Measurements from ENCODE around the gene FADS2.

DNA sequence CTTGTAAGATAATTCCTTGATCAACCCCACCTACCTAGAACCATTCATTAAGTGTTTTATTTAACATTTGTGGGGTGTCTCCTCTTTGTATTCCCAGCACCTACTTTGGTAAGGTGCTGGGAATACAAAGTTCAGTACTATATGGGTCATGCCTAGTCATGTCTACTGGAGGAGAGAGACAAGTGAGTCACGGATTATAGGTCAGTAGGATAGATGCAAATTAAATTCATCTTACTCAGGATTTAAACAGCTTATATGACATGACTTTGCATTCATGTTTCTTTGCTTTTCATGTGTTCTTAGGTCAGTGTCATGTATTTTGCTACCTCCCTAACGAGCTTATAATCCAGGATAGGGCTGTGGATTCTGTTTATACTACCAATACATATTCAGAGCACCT, 7.9 kb upstream of the FADS2 start:
- TF ChIP-seq EZH2 (IDR thresholded peaks at IDR 0.05; ENCODE audit: low read length, unreplicated experiment) (no peak), EZH2phosphoT487 (IDR thresholded peaks at IDR 0.05; ENCODE audit: borderline replicate concordance, low read length) (no peak)
- TF ChIP-seq, protein P1, sequence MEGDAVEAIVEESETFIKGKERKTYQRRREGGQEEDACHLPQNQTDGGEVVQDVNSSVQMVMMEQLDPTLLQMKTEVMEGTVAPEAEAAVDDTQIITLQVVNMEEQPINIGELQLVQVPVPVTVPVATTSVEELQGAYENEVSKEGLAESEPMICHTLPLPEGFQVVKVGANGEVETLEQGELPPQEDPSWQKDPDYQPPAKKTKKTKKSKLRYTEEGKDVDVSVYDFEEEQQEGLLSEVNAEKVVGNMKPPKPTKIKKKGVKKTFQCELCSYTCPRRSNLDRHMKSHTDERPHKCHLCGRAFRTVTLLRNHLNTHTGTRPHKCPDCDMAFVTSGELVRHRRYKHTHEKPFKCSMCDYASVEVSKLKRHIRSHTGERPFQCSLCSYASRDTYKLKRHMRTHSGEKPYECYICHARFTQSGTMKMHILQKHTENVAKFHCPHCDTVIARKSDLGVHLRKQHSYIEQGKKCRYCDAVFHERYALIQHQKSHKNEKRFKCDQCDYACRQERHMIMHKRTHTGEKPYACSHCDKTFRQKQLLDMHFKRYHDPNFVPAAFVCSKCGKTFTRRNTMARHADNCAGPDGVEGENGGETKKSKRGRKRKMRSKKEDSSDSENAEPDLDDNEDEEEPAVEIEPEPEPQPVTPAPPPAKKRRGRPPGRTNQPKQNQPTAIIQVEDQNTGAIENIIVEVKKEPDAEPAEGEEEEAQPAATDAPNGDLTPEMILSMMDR (conservative IDR thresholded peaks at IDR 0.05; ENCODE audit: low read depth, low read length): no peak
